ENCODE data around the gene DMXL2. TPM values are rescaled to one million over a fixed set of nuclear protein-coding genes. Genes with fewer than 3 reads are reported as not detected.

Gene DMXL2
- polyA plus RNA-seq, 3 donors from 2014 or later: 0.06 to 0.47 TPM; not detected in 1

DNA sequence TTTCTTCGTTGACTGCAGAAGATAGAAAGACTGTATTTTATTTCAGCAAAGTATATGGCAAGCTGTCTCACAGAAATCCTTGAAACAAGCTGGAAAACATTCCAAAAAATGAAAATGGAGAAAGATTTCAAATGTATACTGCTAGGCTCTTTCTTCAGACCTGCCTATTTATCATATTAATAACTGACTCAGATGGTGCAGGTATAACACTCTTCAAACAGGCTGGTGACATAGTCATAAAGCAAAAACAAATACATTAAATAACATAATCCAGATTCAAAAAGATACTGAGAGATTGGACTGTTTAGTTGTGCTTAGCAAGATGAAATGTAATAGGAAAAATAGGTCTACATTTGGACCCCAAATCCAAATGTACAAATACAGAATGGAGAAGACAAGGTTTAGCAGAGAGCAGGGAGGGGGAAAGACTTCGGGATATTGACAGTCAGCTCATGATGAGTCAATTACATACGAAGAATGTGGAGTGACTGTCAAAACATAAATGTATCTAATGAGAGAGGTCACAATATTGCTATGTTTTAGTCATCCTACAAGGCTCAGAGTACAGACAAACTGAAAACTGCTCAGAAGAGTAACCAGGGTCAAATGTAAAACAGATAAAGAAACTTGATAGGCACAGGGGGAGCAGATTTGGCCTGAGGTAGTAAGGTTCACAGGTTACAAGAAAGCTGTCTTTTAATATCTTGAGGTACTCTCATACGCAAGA lies 88.7 kb downstream of the DMXL2 start:
- peaks cover 0 to 26% (median 0%) of the 10 kb centered on the region in 3 donors for H3K36me3 Mint-ChIP-seq
- H3K4me3 Mint-ChIP-seq: no peak overlapping the region
- H3K9me3 Mint-ChIP-seq: peaks cover 0 to 4% (median 0%) of the 10 kb centered on the region in 6 donors
- H3K27ac Mint-ChIP-seq: no peak overlapping the region
- DNase-seq: no peak
- H3K27me3 Mint-ChIP-seq (ENCODE audit: low read depth in 3 of 3): no peaks in the 10 kb centered on the region
- no peaks in the 10 kb centered on the region for H3K4me1 Mint-ChIP-seq

DNA sequence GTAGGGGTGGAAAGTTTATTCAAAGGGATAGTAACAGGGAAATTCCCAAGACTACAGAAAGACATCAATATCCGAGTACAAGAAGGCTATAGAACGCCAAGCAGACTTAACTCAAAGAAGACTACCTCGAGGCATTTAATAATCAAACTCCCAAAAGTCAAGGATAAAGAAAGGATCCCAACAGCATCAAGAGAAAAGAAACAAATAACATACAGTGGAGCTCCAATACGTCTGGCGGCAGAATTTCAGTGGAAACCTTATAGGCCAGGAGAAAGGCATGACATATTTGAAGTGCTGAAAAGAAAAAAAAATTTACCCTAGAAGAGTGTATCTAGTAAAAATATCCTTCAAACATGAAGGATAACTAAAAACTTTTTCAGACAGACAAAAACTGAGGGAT lies 95.6 kb downstream of the DMXL2 start:
- H3K9me3 Mint-ChIP-seq: peaks cover 7 to 27% (median 11%) of the 10 kb centered on the region in 6 donors
- H3K27me3 Mint-ChIP-seq (ENCODE audit: low read depth in 3 of 3): peaks cover 0 to 2% (median 0%) of the 10 kb centered on the region in 3 donors

DNA sequence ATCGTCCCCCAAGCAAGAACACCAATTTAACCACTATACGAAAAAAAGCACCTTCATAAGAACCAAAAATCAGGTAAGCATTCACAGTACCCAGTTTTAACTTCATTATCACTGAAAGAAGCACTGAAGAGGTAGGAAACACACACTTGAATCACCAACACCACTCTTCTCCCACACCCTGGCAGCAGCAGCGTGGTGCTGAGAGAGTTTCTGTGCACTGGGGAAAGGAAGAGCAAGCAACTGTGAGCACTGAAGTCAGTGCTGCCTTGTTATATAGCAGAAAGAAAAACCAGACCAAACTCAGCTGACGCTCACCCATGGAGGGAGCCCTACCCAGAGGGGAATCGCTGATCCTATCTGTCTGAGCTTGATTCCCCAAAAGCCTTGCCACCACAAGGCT lies 98.2 kb downstream of the DMXL2 start:
- H3K4me1 Mint-ChIP-seq: no peaks in the 10 kb centered on the region
- H3K4me3 Mint-ChIP-seq: no peak overlapping the region
- H3K27me3 Mint-ChIP-seq (ENCODE audit: low read depth in 3 of 3): peaks cover 0 to 2% (median 0%) of the 10 kb centered on the region in 3 donors
- peaks cover 3 to 40% (median 20%) of the 10 kb centered on the region in 3 donors for H3K36me3 Mint-ChIP-seq
- no peak overlapping the region for H3K27ac Mint-ChIP-seq
- no peak for DNase-seq
- peaks cover 7 to 27% (median 10%) of the 10 kb centered on the region in 6 donors for H3K9me3 Mint-ChIP-seq

More for the DNA sequence above, 95.6 kb downstream of the DMXL2 start:
- no peak for DNase-seq
- H3K4me1 Mint-ChIP-seq: no peaks in the 10 kb centered on the region
- H3K36me3 Mint-ChIP-seq: peaks cover 3 to 49% (median 20%) of the 10 kb centered on the region in 3 donors
- no peak overlapping the region for H3K27ac Mint-ChIP-seq
- no peak overlapping the region for H3K4me3 Mint-ChIP-seq

DNA sequence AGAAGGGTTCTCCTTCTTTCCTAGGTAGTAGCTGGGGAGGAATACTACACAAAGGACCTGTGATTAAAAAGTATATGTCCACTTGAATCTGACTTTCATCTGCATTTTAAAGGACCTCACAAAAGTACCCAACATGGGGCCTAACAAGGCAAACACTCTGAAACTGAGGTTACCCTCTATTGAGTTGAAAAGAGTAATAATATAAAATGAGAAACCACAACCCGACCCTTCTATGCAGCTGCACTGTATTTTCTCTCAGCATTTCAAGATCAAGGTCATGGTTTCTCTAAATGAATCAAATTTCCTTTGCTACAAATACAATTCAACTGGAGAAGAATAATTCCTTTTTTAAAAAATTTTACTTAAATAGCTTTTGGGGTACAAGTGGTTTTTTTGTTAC lies 106.3 kb downstream of the DMXL2 start:
- Mint-ChIP-seq H3K27me3 (ENCODE audit: low read depth in 3 of 3) (peaks cover 0 to 2% (median 0%) of the 10 kb centered on the region in 3 donors), H3K4me1 (no peaks in the 10 kb centered on the region), H3K4me3 (no peak overlapping the region), H3K27ac (no peak overlapping the region), H3K36me3 (peaks cover 0 to 33% (median 0%) of the 10 kb centered on the region in 3 donors), H3K9me3 (peaks cover 0 to 2% (median 0%) of the 10 kb centered on the region in 6 donors)
- DNase-seq: no peak

DNA sequence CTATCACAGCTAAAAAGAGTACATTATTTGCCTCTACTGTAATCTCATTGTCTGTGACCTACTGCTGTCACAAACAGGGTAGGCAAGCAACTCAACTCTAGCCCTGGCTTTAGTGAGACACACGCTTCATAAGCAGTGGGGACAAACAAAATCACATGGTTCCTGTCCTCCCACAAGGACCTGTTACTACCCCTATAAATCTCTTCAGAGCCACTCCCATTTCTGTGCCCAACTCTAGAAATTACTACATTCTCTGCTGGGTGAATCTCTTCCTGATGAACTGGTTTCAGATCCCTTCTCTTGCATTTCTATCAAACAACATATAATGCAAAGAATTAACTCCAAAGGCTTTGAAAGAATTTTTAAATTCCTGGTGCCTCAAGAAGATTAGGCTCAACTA lies 117.3 kb downstream of the DMXL2 start:
- Mint-ChIP-seq H3K36me3 (peaks cover 0 to 11% (median 4%) of the 10 kb centered on the region in 3 donors), H3K27me3 (ENCODE audit: low read depth in 3 of 3) (no peaks in the 10 kb centered on the region), H3K4me3 (no peak overlapping the region), H3K27ac (no peak overlapping the region), H3K4me1 (no peaks in the 10 kb centered on the region), H3K9me3 (no peaks in the 10 kb centered on the region)
- no peak for DNase-seq

DNA sequence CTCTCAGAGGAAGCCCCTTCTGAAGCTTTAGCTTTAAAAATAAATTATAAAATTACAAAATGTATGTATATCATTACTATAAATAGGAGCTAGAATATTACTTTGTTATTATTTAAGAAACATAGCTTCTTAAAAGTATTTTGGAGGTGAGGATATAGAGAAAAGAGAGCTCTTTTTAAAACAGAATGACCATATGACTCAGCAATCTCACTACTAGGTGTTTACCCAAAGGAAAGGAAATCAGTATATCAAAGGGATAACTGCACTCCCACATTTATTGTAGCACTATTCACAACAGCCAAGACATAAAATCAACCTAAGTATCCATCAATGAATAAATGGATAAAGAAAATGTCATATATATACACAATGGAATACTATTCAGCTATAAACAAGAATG lies 119.6 kb downstream of the DMXL2 start:
- no peak for DNase-seq
- Mint-ChIP-seq H3K9me3 (no peaks in the 10 kb centered on the region), H3K27me3 (ENCODE audit: low read depth in 3 of 3) (peaks cover 0 to 1% (median 0%) of the 10 kb centered on the region in 3 donors), H3K4me1 (no peaks in the 10 kb centered on the region), H3K4me3 (no peak overlapping the region), H3K27ac (no peak overlapping the region), H3K36me3 (peaks cover 0 to 9% (median 0%) of the 10 kb centered on the region in 3 donors)

DNA sequence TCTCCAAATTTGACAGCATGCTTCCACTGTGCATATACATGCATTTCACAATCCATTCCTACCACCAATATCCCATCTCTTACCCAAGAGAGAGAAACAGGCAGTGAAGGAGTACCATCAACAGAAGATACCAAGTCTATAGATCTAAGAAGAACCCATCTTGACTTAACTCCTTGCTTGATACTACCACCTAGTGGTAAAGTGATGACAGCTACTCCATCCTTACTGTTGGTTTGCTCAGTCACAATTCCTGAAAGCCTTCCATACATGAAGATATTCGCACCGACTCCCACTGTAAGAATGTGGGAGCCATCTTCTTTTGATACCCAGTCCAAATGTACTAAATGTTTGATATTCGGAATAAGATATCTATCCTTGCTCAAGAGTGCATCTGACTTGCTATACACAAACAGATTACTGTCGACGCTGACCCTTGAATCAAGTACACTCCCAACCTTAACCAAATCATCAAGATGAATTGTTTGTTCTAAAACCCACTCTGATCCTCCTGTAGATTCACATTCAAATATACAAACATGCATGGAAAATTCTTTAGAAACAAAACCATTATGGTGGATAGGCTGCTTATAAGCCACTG lies 123.1 kb downstream of the DMXL2 start:
- H3K27me3 Mint-ChIP-seq (ENCODE audit: low read depth in 3 of 3): peaks cover 0 to 2% (median 0%) of the 10 kb centered on the region in 3 donors
- DNase-seq: no peak

DNA sequence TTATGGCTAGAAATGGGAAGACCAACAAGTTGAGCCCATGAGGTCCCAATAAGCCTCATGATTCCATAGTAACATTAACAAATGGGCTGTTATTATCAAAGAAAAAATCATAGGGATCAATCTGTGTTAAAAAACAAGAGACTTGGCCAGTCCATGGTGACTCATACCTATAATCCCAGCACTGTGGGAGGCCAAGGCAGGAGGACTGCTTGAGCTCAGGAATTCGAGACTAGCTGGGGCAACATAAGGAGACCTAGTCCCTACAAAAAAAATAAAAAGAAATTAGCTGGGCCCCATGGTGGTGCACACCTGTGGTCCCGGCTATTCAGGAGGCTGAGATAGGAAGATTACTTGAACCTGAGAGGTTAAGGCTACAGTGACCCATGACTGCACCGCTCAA lies 124.8 kb downstream of the DMXL2 start:
- Mint-ChIP-seq H3K4me1 (no peaks in the 10 kb centered on the region), H3K36me3 (peaks cover 0 to 9% (median 0%) of the 10 kb centered on the region in 3 donors), H3K27me3 (ENCODE audit: low read depth in 3 of 3) (peaks cover 0 to 2% (median 0%) of the 10 kb centered on the region in 3 donors), H3K9me3 (no peaks in the 10 kb centered on the region), H3K27ac (no peak overlapping the region), H3K4me3 (no peak overlapping the region)
- DNase-seq: no peak

More for the DNA sequence above, 123.1 kb downstream of the DMXL2 start:
- no peak overlapping the region for H3K4me3 Mint-ChIP-seq
- H3K4me1 Mint-ChIP-seq: no peaks in the 10 kb centered on the region
- no peak overlapping the region for H3K27ac Mint-ChIP-seq
- no peaks in the 10 kb centered on the region for H3K9me3 Mint-ChIP-seq
- H3K36me3 Mint-ChIP-seq: peaks cover 0 to 9% (median 0%) of the 10 kb centered on the region in 3 donors

DNA sequence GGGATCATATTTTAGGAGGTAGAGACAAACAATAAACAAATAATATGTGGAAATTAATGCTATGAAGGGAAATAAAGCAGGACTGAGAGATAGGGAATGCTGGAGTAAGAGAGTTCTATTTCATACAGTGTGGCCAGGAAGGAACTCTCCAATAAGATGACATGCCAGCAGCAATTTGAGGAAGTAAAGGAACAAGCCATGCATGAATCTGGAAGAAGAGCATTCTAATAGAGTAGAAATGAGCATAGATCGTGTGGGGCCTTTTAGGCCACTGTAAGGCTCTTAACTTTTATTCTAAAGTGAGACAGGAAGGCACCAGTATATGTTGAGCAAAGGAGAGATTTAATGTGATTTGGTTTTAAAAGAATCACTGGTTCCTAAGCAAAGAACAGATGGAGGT lies 126.3 kb downstream of the DMXL2 start:
- Mint-ChIP-seq H3K27me3 (ENCODE audit: low read depth in 3 of 3) (peaks cover 0 to 2% (median 0%) of the 10 kb centered on the region in 3 donors), H3K27ac (no peak overlapping the region), H3K4me1 (no peaks in the 10 kb centered on the region), H3K36me3 (peaks cover 0 to 9% (median 0%) of the 10 kb centered on the region in 3 donors), H3K9me3 (no peaks in the 10 kb centered on the region), H3K4me3 (no peak overlapping the region)
- DNase-seq: no peak

DNA sequence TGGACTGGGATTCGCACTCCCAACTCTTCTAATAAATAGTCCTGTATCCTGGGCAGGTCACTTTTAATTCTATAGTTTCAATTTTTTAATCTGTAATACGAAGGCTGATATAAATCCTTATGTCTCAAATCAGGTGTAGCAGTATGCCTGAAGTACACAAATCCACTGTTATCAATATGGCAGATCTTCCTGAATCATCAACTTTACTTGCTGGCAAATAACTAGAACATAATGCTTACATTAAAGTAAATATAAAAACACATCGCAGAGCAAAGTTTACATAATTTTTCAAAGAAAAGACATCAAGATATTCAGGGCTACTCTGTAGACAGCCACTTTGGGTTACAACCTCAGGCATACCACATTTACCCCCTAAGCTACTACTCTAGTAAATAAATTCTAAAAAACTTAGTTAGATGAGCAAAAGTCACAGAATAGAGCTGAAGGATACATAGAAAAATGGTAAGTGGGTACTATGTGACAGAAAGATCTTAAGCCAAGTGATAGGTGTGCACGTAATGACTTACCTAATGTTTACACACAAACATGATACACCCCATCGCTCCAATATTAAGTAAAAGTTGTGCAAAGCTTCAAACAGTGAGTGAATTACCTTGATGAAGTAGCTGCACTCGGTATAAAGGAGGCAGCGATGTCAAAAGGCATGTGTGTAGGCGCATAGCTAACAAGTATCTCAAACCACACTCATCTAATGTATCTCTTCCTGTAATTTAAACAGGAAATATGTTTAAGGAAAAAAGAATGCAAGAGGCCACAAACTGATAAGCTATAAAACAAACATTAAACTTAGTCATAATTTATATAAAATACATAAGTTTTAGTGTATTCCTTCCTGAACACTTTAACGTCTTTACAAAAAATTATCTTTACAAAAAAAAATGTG lies 127.9 kb downstream of the DMXL2 start:
- Mint-ChIP-seq H3K4me3 (no peak overlapping the region), H3K36me3 (peaks cover 0 to 14% (median 0%) of the 10 kb centered on the region in 3 donors), H3K4me1 (no peaks in the 10 kb centered on the region), H3K9me3 (peaks cover 0 to 2% (median 0%) of the 10 kb centered on the region in 6 donors), H3K27me3 (ENCODE audit: low read depth in 3 of 3) (peaks cover 0 to 2% (median 0%) of the 10 kb centered on the region in 3 donors), H3K27ac (no peak overlapping the region)
- no peak for DNase-seq

DNA sequence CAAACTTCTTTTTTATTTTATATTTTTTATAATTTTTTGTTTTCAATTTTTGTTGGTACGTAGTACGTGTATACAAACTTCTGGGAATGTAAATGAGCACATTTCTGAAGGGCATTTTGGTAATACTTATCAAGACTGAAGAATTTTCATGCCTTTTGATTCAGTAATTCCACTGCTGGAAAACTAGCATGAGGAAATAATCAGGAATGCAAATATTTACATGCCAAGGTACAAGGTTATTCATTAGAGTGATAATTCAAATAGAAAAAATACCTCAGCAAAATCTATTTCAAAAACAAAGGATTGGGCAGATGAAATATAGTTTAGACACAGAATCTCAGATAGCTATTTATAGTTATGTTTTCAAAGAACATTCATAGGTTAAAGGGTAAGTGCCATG lies 128.7 kb downstream of the DMXL2 start:
- no peak overlapping the region for H3K4me3 Mint-ChIP-seq
- DNase-seq: no peak
- H3K36me3 Mint-ChIP-seq: peaks cover 0 to 16% (median 0%) of the 10 kb centered on the region in 3 donors
- H3K4me1 Mint-ChIP-seq: no peaks in the 10 kb centered on the region
- peaks cover 0 to 2% (median 0%) of the 10 kb centered on the region in 3 donors for H3K27me3 Mint-ChIP-seq (ENCODE audit: low read depth in 3 of 3)
- H3K27ac Mint-ChIP-seq: no peak overlapping the region
- H3K9me3 Mint-ChIP-seq: peaks cover 0 to 2% (median 0%) of the 10 kb centered on the region in 6 donors

DNA sequence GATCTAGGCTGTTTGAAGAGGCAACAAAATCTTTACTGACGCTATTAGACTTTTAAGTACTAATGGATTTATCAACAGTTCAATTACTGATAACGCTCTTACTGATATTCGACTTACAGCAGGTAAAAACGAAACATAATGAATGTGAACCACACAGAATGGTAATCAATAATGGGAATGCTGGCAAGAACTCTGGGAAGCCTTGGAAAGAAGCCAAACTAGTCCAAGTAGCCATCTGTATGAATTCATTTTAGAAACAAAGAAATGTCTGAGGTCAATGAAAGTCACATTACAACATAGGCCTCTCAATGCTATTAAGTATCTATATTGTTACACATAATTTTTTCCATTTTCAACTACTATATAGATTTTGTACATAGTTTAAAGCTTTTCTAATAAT lies 130.0 kb downstream of the DMXL2 start:
- no peak for DNase-seq
- Mint-ChIP-seq H3K27ac (no peak overlapping the region), H3K27me3 (ENCODE audit: low read depth in 3 of 3) (no peaks in the 10 kb centered on the region), H3K9me3 (peaks cover 0 to 2% (median 0%) of the 10 kb centered on the region in 6 donors), H3K36me3 (peaks cover 3 to 21% (median 4%) of the 10 kb centered on the region in 3 donors), H3K4me1 (no peaks in the 10 kb centered on the region), H3K4me3 (no peak overlapping the region)

DNA sequence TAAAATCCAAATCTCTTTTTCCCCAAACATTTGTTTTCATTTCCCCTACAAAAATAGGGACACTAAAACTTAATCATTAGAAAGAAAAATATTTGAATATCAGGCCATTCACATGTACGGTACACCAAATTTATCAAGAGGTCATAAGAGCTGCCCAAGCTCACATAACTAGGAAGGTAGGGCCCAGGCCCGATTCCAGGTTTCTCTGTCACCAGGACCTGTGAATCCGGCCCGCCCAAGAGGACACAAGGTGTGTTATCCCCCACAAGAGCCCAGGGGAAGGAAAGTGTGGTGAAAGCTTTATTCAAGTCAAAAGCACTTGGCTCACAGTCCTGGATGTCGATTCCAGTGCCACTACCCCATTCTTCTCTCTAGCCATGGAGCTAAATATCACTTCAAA lies 130.6 kb downstream of the DMXL2 start:
- peaks cover 0 to 2% (median 0%) of the 10 kb centered on the region in 6 donors for H3K9me3 Mint-ChIP-seq
- H3K4me1 Mint-ChIP-seq: no peaks in the 10 kb centered on the region
- H3K27ac Mint-ChIP-seq: no peak overlapping the region
- no peak overlapping the region for H3K4me3 Mint-ChIP-seq
- H3K27me3 Mint-ChIP-seq (ENCODE audit: low read depth in 3 of 3): no peaks in the 10 kb centered on the region
- no peak for DNase-seq
- H3K36me3 Mint-ChIP-seq: peaks cover 3 to 25% (median 4%) of the 10 kb centered on the region in 3 donors

Data from immature natural killer cell (primary cell).